B cell (primary cell): ENCODE data around the gene FNDC5. TPM values are rescaled to one million over a fixed set of nuclear protein-coding genes. Genes with fewer than 3 reads are reported as not detected.

Experiments
- ATAC-seq: fragments of 200-7000 bp; cut with Tn5 transposase; one replicate; pipeline ENCODE4 v1.10.0; 2021; ENCODE audit warnings: low read depth, mild to moderate bottlenecking, moderate number of reproducible peaks, moderate library complexity
- CTCF ChIA-PET: fragments of 350-600 bp; sonication (Branson Sonifier 250); formaldehyde crosslinking; loops from one replicate; lab custom pipeline; 2021; ENCODE audit warnings: antibody characterized with exemption, inconsistent platforms; lab: Charles Lee
- POLR2A ChIA-PET: fragments of 350-600 bp; sonication (Branson Sonifier 250); formaldehyde crosslinking; loops from one replicate; lab custom pipeline; 2021; ENCODE audit warnings: antibody characterized with exemption; lab: Charles Lee
- DNase-seq: peaks from one replicate; pipeline ENCODE4 v3.0.0; 2013
- H2AFZ ChIP-seq: 2 replicates; pipeline ENCODE4 v1.6.1; 2012; ENCODE audit warnings: mild to moderate bottlenecking, low read depth, low read length; ENCODE audit not compliant: insufficient read depth, poor library complexity, severe bottlenecking
- H3K27ac ChIP-seq, 2 donors: 1 replicate in 1 of 2; 2 replicates in 1 of 2; pipeline ENCODE4 v1.5.1; 2012 to 2013; ENCODE audit warnings: low read length in 2 of 2, mild to moderate bottlenecking in 2 of 2, moderate library complexity in 1 of 2
- H3K27me3 ChIP-seq, 4 experiments: fragments of 200-600 bp in 1 of 4; sonication (generic) in 1 of 4; replicated peaks in 1 of 4; 1 replicate in 2 of 4; 2 replicates in 2 of 4; pipeline versions ENCODE4 v1.6.1 to v1.7.0; 2013 to 2016; ENCODE audit warnings: low read length in 3 of 4, mild to moderate bottlenecking in 2 of 4, mixed read lengths in 1 of 4, moderate library complexity in 1 of 4; ENCODE audit not compliant: insufficient read depth in 4 of 4, control insufficient read depth in 3 of 4; ENCODE audit errors: control extremely low read depth in 1 of 4
- H3K36me3 ChIP-seq, 2 experiments: replicated peaks in 1 of 2; 1 replicate in 1 of 2; 2 replicates in 1 of 2; pipeline versions ENCODE4 v1.6.1 to v1.7.1; 2013; ENCODE audit warnings: low read length in 1 of 2; ENCODE audit not compliant: insufficient read depth in 2 of 2, control insufficient read depth in 1 of 2; ENCODE audit errors: control extremely low read depth in 1 of 2, extremely low read depth in 1 of 2
- H3K4me1 ChIP-seq, 2 donors: fragments of 200-600 bp in 1 of 2; sonication (generic) in 1 of 2; 1 replicate in 1 of 2; 2 replicates in 1 of 2; pipeline versions ENCODE4 v1.5.1 to v1.6.1; 2013 to 2017; ENCODE audit warnings: low read length in 2 of 2; ENCODE audit not compliant: control insufficient read depth in 2 of 2, insufficient read depth in 2 of 2
- H3K4me2 ChIP-seq: replicated peaks from 2 replicates; pipeline ENCODE3; 2012; ENCODE audit warnings: mild to moderate bottlenecking, low read depth, low read length; ENCODE audit not compliant: poor library complexity, severe bottlenecking
- H3K4me3 ChIP-seq, 5 experiments: fragments of 200-600 bp in 1 of 5; sonication (generic) in 1 of 5; 1 replicate in 3 of 5; 2 replicates in 2 of 5; pipeline versions ENCODE4 v1.5.1 to v1.7.0; 2011 to 2016; ENCODE audit warnings: low read length in 4 of 5, mild to moderate bottlenecking in 4 of 5, low read depth in 2 of 5, control low read depth in 1 of 5, moderate library complexity in 1 of 5; ENCODE audit not compliant: insufficient read depth in 1 of 5; ENCODE audit errors: control extremely low read depth in 1 of 5, extremely low read depth in 1 of 5
- H3K79me2 ChIP-seq: fragments of 200-600 bp; sonication (generic); one replicate; pipeline ENCODE4 v1.6.0; 2016; ENCODE audit warnings: low read length; ENCODE audit not compliant: control insufficient read depth, insufficient read depth
- H3K9ac ChIP-seq: fragments of 200-600 bp; sonication (generic); 2 replicates; pipeline ENCODE4 v1.6.1; 2017; ENCODE audit warnings: mild to moderate bottlenecking, low read length, moderate library complexity
- H3K9me3 ChIP-seq, 3 donors: one replicate each; pipeline versions ENCODE4 v1.6.1 to v1.7.1; 2013; ENCODE audit warnings: low read length in 2 of 3; ENCODE audit not compliant: control insufficient read depth in 2 of 3, insufficient read depth in 1 of 3; ENCODE audit errors: control extremely low read depth in 1 of 3
- H4K20me1 ChIP-seq: 2 replicates; pipeline ENCODE4 v1.6.0; 2012; ENCODE audit warnings: mild to moderate bottlenecking, low read length; ENCODE audit not compliant: insufficient read depth, control insufficient read depth, poor library complexity, severe bottlenecking
- H3K27ac Mint-ChIP-seq: one replicate; pipeline ENCODE4 v1.8.0; 2021; ENCODE audit warnings: mixed read lengths
- H3K27me3 Mint-ChIP-seq: one replicate; pipeline ENCODE4 v1.8.0; 2021; ENCODE audit warnings: mixed read lengths
- H3K4me1 Mint-ChIP-seq: one replicate; pipeline ENCODE4 v1.8.0; 2021; ENCODE audit warnings: mixed read lengths
- H3K4me3 Mint-ChIP-seq: one replicate; pipeline ENCODE4 v1.8.0; 2021; ENCODE audit warnings: mixed read lengths
- H3K9me3 Mint-ChIP-seq: one replicate; pipeline ENCODE4 v1.8.0; 2022; ENCODE audit warnings: mixed read lengths; ENCODE audit not compliant: insufficient read depth
- EZH2 ChIP-seq: IDR thresholded peaks from 2 replicates; pipeline ENCODE4 v1.6.1; 2012; ENCODE audit warnings: borderline replicate concordance, low read depth, mild to moderate bottlenecking, moderate library complexity, low read length; ENCODE audit not compliant: insufficient read depth, poor library complexity, severe bottlenecking
- WGBS: methylation state at CpG from one replicate; pipeline ENCODE4 v1.1.5; 2013; ENCODE audit warnings: missing lambda C conversion rate; ENCODE audit not compliant: insufficient coverage; 5-methylcytosine and 5-hydroxymethylcytosine counted together
- intact Hi-C: fragments of 100-400 bp; cut with micrococcal nuclease; formaldehyde crosslinking; loops from one replicate; pipeline ENCODE4 v1.10.0; 2022
- polyA plus RNA-seq: library from polyadenylated mRNA; depleted of rRNA; stranded (reverse); fragments of >200 nt; gene quantifications from 2 replicates; pipeline ENCODE4 v1.2.3, GENCODE V29; 2012
- total RNA-seq, 2 donors: library from RNA; stranded (reverse); fragments of 120-200 nt in 1 of 2; gene quantifications; 1 replicate in 1 of 2; 2 replicates in 1 of 2; pipeline versions ENCODE4 v1.2.3 to v1.2.4, GENCODE V29; 2013 to 2022
- TF ChIP-seq, protein P1 (sequence below): fragments of 200-600 bp; IDR thresholded peaks from one replicate; pipeline ENCODE4 v1.8.0; 2022; ENCODE audit warnings: antibody characterized with exemption, mild to moderate bottlenecking

The FNDC5 gene
- total and polyA plus RNA-seq, 2 donors (not counting 1 experiment from before 2014, with no cell fraction given): 0.76 to 2.1 TPM

- DNase-seq: no peak
- H4K20me1 ChIP-seq: peaks cover 4% of the 10 kb centered on the region
- Mint-ChIP-seq H3K4me3 (no peak overlapping the region), H3K4me1 (peaks cover 24% of the 10 kb centered on the region), H3K27ac (no peak overlapping the region), H3K9me3 (no peaks in the 10 kb centered on the region), H3K27me3 (peaks cover 21% of the 10 kb centered on the region)
- intact Hi-C loops: no loop called here
- no peak overlapping the region for H3K4me3 ChIP-seq
- peaks cover 0 to 8% of the 10 kb centered on the region in 2 experiments for H3K36me3 ChIP-seq
- ChIA-PET CTCF (interaction anchor here (1.1 kb wide), 1 partner anchor 347 kb away, joined by 3 read pairs; no protein-coding TSS in a partner anchor), POLR2A (no interaction called here)
- whole genome bisulfite sequencing: 88% methylated on average over 4 of the region's 5 CpGs
- no peak overlapping the region for H2AFZ ChIP-seq
- H3K27ac ChIP-seq: no peak overlapping the region
- peaks cover 0 to 25% (median 13%) of the 10 kb centered on the region in 4 experiments for H3K27me3 ChIP-seq
- no peak overlapping the region for H3K9ac ChIP-seq
- no peak for TF ChIP-seq EZH2
- TF ChIP-seq, protein P1, sequence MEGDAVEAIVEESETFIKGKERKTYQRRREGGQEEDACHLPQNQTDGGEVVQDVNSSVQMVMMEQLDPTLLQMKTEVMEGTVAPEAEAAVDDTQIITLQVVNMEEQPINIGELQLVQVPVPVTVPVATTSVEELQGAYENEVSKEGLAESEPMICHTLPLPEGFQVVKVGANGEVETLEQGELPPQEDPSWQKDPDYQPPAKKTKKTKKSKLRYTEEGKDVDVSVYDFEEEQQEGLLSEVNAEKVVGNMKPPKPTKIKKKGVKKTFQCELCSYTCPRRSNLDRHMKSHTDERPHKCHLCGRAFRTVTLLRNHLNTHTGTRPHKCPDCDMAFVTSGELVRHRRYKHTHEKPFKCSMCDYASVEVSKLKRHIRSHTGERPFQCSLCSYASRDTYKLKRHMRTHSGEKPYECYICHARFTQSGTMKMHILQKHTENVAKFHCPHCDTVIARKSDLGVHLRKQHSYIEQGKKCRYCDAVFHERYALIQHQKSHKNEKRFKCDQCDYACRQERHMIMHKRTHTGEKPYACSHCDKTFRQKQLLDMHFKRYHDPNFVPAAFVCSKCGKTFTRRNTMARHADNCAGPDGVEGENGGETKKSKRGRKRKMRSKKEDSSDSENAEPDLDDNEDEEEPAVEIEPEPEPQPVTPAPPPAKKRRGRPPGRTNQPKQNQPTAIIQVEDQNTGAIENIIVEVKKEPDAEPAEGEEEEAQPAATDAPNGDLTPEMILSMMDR: no peak
- ATAC-seq: no peak
- peaks cover 17% of the 10 kb centered on the region in 2 donors for H3K4me1 ChIP-seq
- H3K79me2 ChIP-seq: no peaks in the 10 kb centered on the region
- no peak overlapping the region for H3K4me2 ChIP-seq
- H3K9me3 ChIP-seq: peaks cover 0 to 3% (median 0%) of the 10 kb centered on the region in 3 donors
Measured at GRCh38 chr1:32867151-32867550, 3.6 kb downstream of the FNDC5 start.

GRCh38 chr1:32865639-32866405 is 4.9 kb downstream of the FNDC5 start:
- peaks cover 12% of the 10 kb centered on the region for H3K4me1 Mint-ChIP-seq
- peaks cover 9% of the 10 kb centered on the region for H3K27me3 Mint-ChIP-seq
- ChIA-PET POLR2A (no interaction called here), CTCF (interaction anchor here (1.1 kb wide), 1 partner anchor 345 kb away, joined by 3 read pairs; no protein-coding TSS in a partner anchor)
- no peak overlapping the region for H3K27ac Mint-ChIP-seq
- H3K27ac ChIP-seq: no peak overlapping the region
- WGBS: no CpG with 5 or more reads among the region's 3 CpGs
- H3K4me3 Mint-ChIP-seq: no peak overlapping the region
- ATAC-seq: no peak
- no peak overlapping the region for H2AFZ ChIP-seq
- peaks cover 0 to 3% (median 0%) of the 10 kb centered on the region in 3 donors for H3K9me3 ChIP-seq
- H4K20me1 ChIP-seq: peaks cover 4% of the 10 kb centered on the region
- no peak overlapping the region for H3K4me3 ChIP-seq
- H3K9me3 Mint-ChIP-seq: no peaks in the 10 kb centered on the region
- intact Hi-C loops: no loop called here
- no peaks in the 10 kb centered on the region for H3K79me2 ChIP-seq
- H3K4me2 ChIP-seq: no peak overlapping the region
- H3K9ac ChIP-seq: no peak overlapping the region
- no peak for DNase-seq
- no peak for TF ChIP-seq EZH2
- TF ChIP-seq, protein P1: no peak
- peaks cover 2 to 16% of the 10 kb centered on the region in 2 experiments for H3K36me3 ChIP-seq
- peaks cover 4 to 5% of the 10 kb centered on the region in 2 donors for H3K4me1 ChIP-seq
- peaks cover 0 to 11% (median 4%) of the 10 kb centered on the region in 4 experiments for H3K27me3 ChIP-seq
